Lower leg skin (tissue), 4 donors: ENCODE data around the gene DGKB. TPM values are rescaled to one million over a fixed set of nuclear protein-coding genes. Genes with fewer than 3 reads are reported as not detected.

Source experiments
- DNase-seq, 2 donors: peaks; one replicate each; pipeline ENCODE4 v3.0.0-alpha.2; 2019; ENCODE audit warnings: low spot score in 2 of 2
- H3K4me3 ChIP-seq: fragments of 200-600 bp; sonication (generic); 2 replicates; pipeline ENCODE4 v1.5.1; 2017; ENCODE audit warnings: mild to moderate bottlenecking, low read depth; ENCODE audit not compliant: poor library complexity, severe bottlenecking
- POLR2A ChIP-seq, 2 donors: fragments of 450-650 bp; IDR thresholded peaks; one replicate each; pipeline ENCODE4 v1.6.1; 2016 to 2017; ENCODE audit warnings: antibody characterized with exemption in 2 of 2, mild to moderate bottlenecking in 1 of 2, moderate library complexity in 1 of 2
- WGBS, 2 donors: methylation state at CpG; one replicate each; pipeline ENCODE4 v1.1.5; 2018; 5-methylcytosine and 5-hydroxymethylcytosine counted together
- intact Hi-C: fragments of 100-400 bp; cut with DNase I; formaldehyde crosslinking; loops from one replicate; pipeline ENCODE4 v1.15.0; 2023; ENCODE audit warnings: low total_unique reads
- total RNA-seq, 4 donors: library from RNA; depleted of rRNA; stranded (reverse); fragments of >200 nt; gene quantifications; one replicate each; pipeline ENCODE4 v1.1.0, GENCODE V29; 2016
- TF ChIP-seq, protein P1 (sequence below), 3 donors: fragments of 450-650 bp; IDR thresholded peaks; one replicate each; pipeline ENCODE4 v1.5.1; 2016; ENCODE audit warnings: antibody characterized with exemption in 3 of 3, mild to moderate bottlenecking in 3 of 3, moderate library complexity in 2 of 3

The DGKB gene
- total RNA-seq, 4 donors from 2014 or later = 0.05 to 0.58 TPM; not detected in 2

DNA sequence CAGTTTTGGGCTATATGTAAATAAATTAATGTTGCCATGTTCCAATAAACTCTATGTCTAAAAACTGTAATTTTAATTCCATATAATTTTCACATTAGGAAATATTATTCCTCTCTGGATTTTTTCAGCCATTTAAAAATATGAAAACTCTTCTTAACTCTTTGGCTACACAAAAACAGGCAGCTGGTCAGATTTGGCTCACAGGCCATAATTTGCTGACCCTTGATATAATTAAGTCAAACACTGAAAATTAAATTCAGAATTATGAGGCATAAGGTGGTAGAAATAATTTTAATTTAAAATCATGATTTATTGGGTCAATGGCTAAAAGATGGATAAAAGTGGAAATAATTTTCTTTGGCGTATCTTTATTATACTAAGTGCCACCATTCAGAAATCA lies 746.1 kb downstream of the DGKB start:
- TF ChIP-seq, protein P1, sequence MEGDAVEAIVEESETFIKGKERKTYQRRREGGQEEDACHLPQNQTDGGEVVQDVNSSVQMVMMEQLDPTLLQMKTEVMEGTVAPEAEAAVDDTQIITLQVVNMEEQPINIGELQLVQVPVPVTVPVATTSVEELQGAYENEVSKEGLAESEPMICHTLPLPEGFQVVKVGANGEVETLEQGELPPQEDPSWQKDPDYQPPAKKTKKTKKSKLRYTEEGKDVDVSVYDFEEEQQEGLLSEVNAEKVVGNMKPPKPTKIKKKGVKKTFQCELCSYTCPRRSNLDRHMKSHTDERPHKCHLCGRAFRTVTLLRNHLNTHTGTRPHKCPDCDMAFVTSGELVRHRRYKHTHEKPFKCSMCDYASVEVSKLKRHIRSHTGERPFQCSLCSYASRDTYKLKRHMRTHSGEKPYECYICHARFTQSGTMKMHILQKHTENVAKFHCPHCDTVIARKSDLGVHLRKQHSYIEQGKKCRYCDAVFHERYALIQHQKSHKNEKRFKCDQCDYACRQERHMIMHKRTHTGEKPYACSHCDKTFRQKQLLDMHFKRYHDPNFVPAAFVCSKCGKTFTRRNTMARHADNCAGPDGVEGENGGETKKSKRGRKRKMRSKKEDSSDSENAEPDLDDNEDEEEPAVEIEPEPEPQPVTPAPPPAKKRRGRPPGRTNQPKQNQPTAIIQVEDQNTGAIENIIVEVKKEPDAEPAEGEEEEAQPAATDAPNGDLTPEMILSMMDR (IDR thresholded peaks at IDR 0.05) = no peak
- TF ChIP-seq POLR2A (IDR thresholded peaks at IDR 0.05) = no peak
- no peak overlapping the region for H3K4me3 ChIP-seq
- no peak for DNase-seq
- intact Hi-C loops = no loop called here
- WGBS, 2 donors = 95 to 97% methylated on average over 1 of the region's 1 CpG

DNA sequence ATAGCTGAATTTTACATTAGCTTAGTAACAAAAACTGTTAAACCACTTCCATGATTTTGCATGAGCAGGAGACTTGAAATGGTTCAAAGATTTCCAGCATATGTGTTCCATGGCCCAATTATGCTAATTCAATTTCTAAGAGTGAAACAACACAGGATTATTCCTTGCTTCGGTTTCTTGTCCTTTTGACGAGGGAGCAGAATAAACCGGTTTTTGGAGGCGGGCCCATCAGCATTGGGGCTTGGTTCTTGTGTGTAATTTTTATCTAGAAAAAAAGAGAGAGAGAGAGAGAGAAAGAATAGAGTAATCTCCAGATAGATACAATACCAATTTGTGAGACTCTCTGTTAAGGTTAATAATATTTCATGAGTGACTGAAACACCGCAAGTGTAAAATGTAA lies 753.6 kb downstream of the DGKB start:
- no peak for DNase-seq
- TF ChIP-seq, protein P1 (IDR thresholded peaks at IDR 0.05) = no peak
- TF ChIP-seq POLR2A (IDR thresholded peaks at IDR 0.05) = no peak
- WGBS, 2 donors = 73 to 84% methylated on average over 5 of the region's 5 CpGs
- no peak overlapping the region for H3K4me3 ChIP-seq
- intact Hi-C loops = no loop called here

DNA sequence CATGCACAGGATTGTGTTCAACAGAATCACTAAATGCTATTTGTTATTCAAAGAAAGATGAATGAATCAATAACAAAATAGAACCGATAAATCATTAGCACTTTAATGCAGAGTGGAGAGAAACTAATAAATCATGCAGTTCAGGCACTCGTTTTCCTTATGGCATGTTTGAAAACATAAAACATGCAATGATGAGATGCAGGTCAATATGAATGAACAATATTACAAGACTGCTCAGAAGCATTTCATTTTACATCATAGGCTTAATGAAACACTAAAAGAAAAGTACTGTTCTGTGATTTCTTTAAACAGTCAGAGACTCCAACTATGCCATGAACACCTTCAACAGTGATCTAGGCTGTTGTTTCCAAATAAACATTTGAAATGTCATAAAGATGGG lies 755.0 kb downstream of the DGKB start:
- TF ChIP-seq POLR2A (IDR thresholded peaks at IDR 0.05) = no peak
- TF ChIP-seq, protein P1 (IDR thresholded peaks at IDR 0.05) = no peak
- DNase-seq = no peak
- WGBS, 2 donors = 46 to 52% methylated on average over 2 of the region's 2 CpGs
- intact Hi-C loops = no loop called here
- H3K4me3 ChIP-seq = no peak overlapping the region

DNA sequence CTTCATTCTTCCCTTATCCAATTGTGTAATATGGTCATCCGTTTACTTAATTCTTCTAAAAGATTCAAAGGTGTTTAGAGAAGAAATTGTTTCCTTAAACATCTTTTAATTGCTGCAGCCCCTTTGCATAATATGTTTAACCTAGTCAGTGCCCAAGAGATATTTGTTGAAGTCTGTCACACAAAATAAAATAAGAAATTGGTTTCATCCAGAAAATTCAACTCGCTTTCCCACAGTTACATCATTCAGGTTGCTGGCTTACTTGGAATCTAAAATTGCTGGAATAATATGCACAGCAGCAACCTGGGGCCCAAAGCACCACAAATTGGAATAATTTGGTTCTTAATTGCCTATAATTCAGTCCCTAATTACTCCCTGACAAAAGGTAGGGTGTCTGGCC lies 758.0 kb downstream of the DGKB start:
- TF ChIP-seq, protein P1 (IDR thresholded peaks at IDR 0.05) = no peak
- TF ChIP-seq POLR2A (IDR thresholded peaks at IDR 0.05) = no peak
- 94% methylated on average over 2 of the region's 2 CpGs for WGBS, 2 donors

DNA sequence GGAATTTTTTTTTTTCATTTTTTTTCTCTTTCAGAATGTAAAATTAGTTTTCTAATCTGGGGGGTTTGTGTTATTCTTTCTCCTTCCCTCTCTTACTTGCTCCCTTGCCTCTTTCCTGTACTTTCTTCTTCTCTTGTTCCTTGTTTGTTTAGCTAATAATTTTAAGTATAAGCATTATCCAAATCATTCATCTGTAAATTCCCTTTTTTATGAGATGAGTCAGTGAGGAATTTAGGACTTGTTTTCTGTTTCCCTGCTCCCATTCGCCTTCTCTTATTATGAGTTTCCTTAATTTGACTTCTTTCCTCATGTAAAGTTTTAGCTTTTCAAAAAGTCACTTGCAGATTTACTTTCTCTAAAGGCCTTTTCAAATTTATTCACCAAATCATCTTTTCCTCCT lies 758.4 kb downstream of the DGKB start:
- no peak for TF ChIP-seq POLR2A (IDR thresholded peaks at IDR 0.05)
- TF ChIP-seq, protein P1 (IDR thresholded peaks at IDR 0.05) = no peak
- no peak for DNase-seq
- WGBS, 2 donors = 93 to 97% methylated on average over 1 of the region's 1 CpG
- intact Hi-C loops = no loop called here
- no peak overlapping the region for H3K4me3 ChIP-seq

More for the DNA sequence above, 758.0 kb downstream of the DGKB start:
- intact Hi-C loops = no loop called here
- DNase-seq = no peak
- H3K4me3 ChIP-seq = no peak overlapping the region

DNA sequence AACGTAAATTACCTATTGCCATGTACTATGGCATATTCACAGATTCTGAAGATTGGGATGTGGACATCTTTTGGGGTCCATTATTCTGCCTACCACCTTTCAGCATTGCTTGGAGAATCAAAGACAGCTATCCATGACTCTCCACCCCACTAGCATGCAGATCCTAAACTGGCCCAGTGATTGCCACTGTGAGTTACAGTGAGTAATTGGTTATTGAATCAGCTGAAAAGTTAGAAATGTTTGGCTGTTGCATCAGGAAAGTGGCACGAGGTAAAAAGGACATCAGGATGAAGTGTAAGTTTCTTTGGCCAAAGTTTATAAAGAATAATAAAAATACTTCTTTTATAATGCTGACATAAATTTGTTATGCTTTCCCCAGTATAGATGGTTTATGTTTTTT lies 764.9 kb downstream of the DGKB start:
- H3K4me3 ChIP-seq = no peak overlapping the region
- WGBS, 2 donors = 61 to 66% methylated on average over 2 of the region's 2 CpGs
- DNase-seq = no peak
- no peak for TF ChIP-seq POLR2A (IDR thresholded peaks at IDR 0.05)
- TF ChIP-seq, protein P1 (IDR thresholded peaks at IDR 0.05) = no peak
- intact Hi-C loops = no loop called here
